Esophagus squamous epithelium (tissue), 4 donors: Measurements from ENCODE around the gene SNX14.

ENCODE experiments used
- POLR2A ChIP-seq, 4 donors: fragments of 450-650 bp; IDR thresholded peaks; one replicate each; pipeline ENCODE4 v1.6.1; 2017; ENCODE audit warnings: antibody characterized with exemption in 4 of 4, mild to moderate bottlenecking in 4 of 4, moderate library complexity in 3 of 4
- TF ChIP-seq, protein P1 (sequence below), 6 experiments: fragments of 450-650 bp in 4 of 6; fragments of 200-600 bp in 2 of 6; sonication (generic) in 2 of 6; IDR thresholded peaks; one replicate each; pipeline ENCODE4 v1.5.1; 2016 to 2019; ENCODE audit warnings: antibody characterized with exemption in 6 of 6, mild to moderate bottlenecking in 4 of 6, moderate library complexity in 4 of 6

DNA sequence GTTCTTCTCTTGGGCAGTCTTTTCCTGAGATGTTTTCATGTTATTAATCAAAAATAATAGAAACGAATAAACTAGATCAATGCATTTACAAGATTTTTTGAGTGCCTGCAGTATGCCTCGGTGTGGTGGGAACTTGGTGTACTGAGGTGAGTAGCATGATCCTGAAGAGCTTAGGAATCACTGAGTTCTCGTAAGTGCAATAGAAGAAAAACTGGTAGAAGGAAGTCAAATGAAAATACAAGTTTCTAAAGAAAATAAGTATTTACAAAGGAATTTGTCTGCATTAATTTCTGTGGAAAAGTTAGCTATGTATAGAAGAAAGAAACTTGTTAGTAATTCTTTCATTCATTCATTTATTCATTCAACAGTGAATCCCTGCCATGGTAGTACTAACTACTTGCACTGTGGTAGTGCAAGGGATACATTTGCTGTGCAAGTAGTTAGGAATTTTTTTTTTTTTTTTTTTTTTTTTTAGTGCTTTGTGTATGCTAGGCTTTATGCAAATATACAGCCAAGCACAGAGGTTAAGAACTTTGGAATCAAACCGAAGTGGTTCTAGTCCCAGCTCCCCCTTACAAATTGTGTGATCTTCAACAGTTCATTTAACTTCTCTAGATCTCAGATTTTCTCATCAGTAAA lies 129.9 kb downstream of the SNX14 start:
- TF ChIP-seq, protein P1, sequence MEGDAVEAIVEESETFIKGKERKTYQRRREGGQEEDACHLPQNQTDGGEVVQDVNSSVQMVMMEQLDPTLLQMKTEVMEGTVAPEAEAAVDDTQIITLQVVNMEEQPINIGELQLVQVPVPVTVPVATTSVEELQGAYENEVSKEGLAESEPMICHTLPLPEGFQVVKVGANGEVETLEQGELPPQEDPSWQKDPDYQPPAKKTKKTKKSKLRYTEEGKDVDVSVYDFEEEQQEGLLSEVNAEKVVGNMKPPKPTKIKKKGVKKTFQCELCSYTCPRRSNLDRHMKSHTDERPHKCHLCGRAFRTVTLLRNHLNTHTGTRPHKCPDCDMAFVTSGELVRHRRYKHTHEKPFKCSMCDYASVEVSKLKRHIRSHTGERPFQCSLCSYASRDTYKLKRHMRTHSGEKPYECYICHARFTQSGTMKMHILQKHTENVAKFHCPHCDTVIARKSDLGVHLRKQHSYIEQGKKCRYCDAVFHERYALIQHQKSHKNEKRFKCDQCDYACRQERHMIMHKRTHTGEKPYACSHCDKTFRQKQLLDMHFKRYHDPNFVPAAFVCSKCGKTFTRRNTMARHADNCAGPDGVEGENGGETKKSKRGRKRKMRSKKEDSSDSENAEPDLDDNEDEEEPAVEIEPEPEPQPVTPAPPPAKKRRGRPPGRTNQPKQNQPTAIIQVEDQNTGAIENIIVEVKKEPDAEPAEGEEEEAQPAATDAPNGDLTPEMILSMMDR (IDR thresholded peaks at IDR 0.05), result no peak
- no peak for TF ChIP-seq POLR2A (IDR thresholded peaks at IDR 0.05)
